H1 (cell line): Measurements from ENCODE around the gene PCCA. TPM values are rescaled to one million over a fixed set of nuclear protein-coding genes. Genes with fewer than 3 reads are reported as not detected.
A peak's percentile ranks its signal among the peaks of the same experiment; 100 is the strongest.

Experiments
- CTCF ChIA-PET: fragments of 300-600 bp; sonication (Branson Sonifier 250); formaldehyde crosslinking; loops from one replicate; lab custom pipeline; 2021; ENCODE audit not compliant: partially characterized antibody; lab: Charles Lee
- POLR2A ChIA-PET: fragments of 300-600 bp; sonication (Branson Sonifier 250); formaldehyde crosslinking; loops from one replicate; lab custom pipeline; 2021; ENCODE audit warnings: inconsistent platforms; ENCODE audit not compliant: partially characterized antibody; lab: Charles Lee
- DNase-seq, 2 experiments: peaks; one replicate each; pipeline versions ENCODE4 v3.0.0 to v3.0.0-alpha.2; 2010 to 2022; ENCODE audit warnings: low spot score in 2 of 2, low read depth in 1 of 2, mixed read lengths in 1 of 2
- FAIRE-seq: peaks from 2 replicates; lab custom pipeline; 2011; peaks lifted over from hg19 to GRCh38; lab: Jason Lieb, UNC
- H2AFZ ChIP-seq: 2 replicates; pipeline ENCODE4 v1.8.1; 2012; ENCODE audit warnings: low read length, inconsistent platforms
- H2AK5ac ChIP-seq: 2 replicates; pipeline ENCODE4 v1.6.1; 2013; ENCODE audit warnings: low read depth, low read length
- H2BK120ac ChIP-seq: replicated peaks from 2 replicates; pipeline ENCODE3; 2013; ENCODE audit warnings: low read depth, low read length, inconsistent platforms
- H2BK12ac ChIP-seq: 2 replicates; pipeline ENCODE4 v1.6.1; 2013; ENCODE audit warnings: low read depth, low read length
- H2BK15ac ChIP-seq: 2 replicates; pipeline ENCODE4 v1.6.1; 2013; ENCODE audit warnings: low read length
- H2BK20ac ChIP-seq: 2 replicates; pipeline ENCODE4 v1.6.1; 2013; ENCODE audit warnings: low read length
- H2BK5ac ChIP-seq: 2 replicates; pipeline ENCODE4 v1.6.1; 2013; ENCODE audit warnings: low read depth, low read length
- H3K14ac ChIP-seq: 2 replicates; pipeline ENCODE4 v1.6.1; 2013; ENCODE audit warnings: inconsistent platforms; ENCODE audit not compliant: insufficient read length
- H3K18ac ChIP-seq: 2 replicates; pipeline ENCODE4 v1.6.1; 2013; ENCODE audit warnings: low read length; ENCODE audit errors: extremely low read depth
- H3K23ac ChIP-seq: 2 replicates; pipeline ENCODE4 v1.6.1; 2013; ENCODE audit warnings: inconsistent platforms; ENCODE audit not compliant: insufficient read length
- H3K23me2 ChIP-seq: 2 replicates; pipeline ENCODE4 v1.6.1; 2013; ENCODE audit warnings: low read depth, low read length
- H3K27ac ChIP-seq: 2 replicates; pipeline ENCODE4 v1.6.1; 2011; ENCODE audit warnings: low read depth, low read length, inconsistent platforms
- H3K27me3 ChIP-seq, 4 experiments: replicated peaks in 1 of 4; 1 replicate in 1 of 4; 2 replicates in 3 of 4; pipeline versions ENCODE4 v1.6.1 to v1.8.1; 2011 to 2013; ENCODE audit warnings: low read length in 3 of 4, mild to moderate bottlenecking in 3 of 4, inconsistent platforms in 2 of 4, mixed read lengths in 2 of 4, moderate library complexity in 1 of 4; ENCODE audit not compliant: control insufficient read depth in 3 of 4, insufficient read depth in 3 of 4; ENCODE audit errors: extremely low read depth in 1 of 4
- H3K36me3 ChIP-seq, 4 experiments: 2 replicates each; pipeline versions ENCODE4 v1.6.1 to v1.8.1; 2011 to 2013; ENCODE audit warnings: mild to moderate bottlenecking in 4 of 4, low read length in 3 of 4, moderate library complexity in 2 of 4, control low read depth in 1 of 4, inconsistent platforms in 1 of 4; ENCODE audit not compliant: insufficient read depth in 4 of 4, control insufficient read depth in 2 of 4
- H3K4ac ChIP-seq: replicated peaks from 2 replicates; pipeline ENCODE3; 2013; ENCODE audit warnings: low read length, low read depth, mixed read lengths, inconsistent platforms; ENCODE audit not compliant: insufficient read length
- H3K4me1 ChIP-seq, 4 experiments: replicated peaks in 1 of 4; 1 replicate in 1 of 4; 2 replicates in 3 of 4; pipeline versions ENCODE4 v1.6.1 to v1.8.1; 2011 to 2013; ENCODE audit warnings: low read length in 3 of 4, inconsistent platforms in 2 of 4, mixed read lengths in 1 of 4; ENCODE audit not compliant: insufficient read depth in 4 of 4, control insufficient read depth in 3 of 4
- H3K4me2 ChIP-seq, 2 experiments: 2 replicates each; pipeline versions ENCODE4 v1.6.1 to v1.8.1; 2011 to 2013; ENCODE audit warnings: low read depth in 2 of 2, low read length in 2 of 2, control low read depth in 1 of 2, inconsistent platforms in 1 of 2, mild to moderate bottlenecking in 1 of 2; ENCODE audit not compliant: insufficient read depth in 1 of 2
- H3K4me3 ChIP-seq, 4 experiments: fragments of 200-600, 300-600 bp in 1 of 4; sonication (generic), shearing (Covaris generic), sonication (Bioruptor Twin) in 1 of 4; 2 replicates each; pipeline versions ENCODE4 v1.5.1 to v1.8.1; 2011 to 2016; ENCODE audit warnings: low read length in 4 of 4, low read depth in 3 of 4, control low read depth in 2 of 4, inconsistent platforms in 2 of 4, mild to moderate bottlenecking in 2 of 4, mixed read lengths in 1 of 4, moderate library complexity in 1 of 4; ENCODE audit not compliant: insufficient read depth in 2 of 4; ENCODE audit errors: extremely low read depth in 1 of 4
- H3K56ac ChIP-seq: replicated peaks from 2 replicates; pipeline ENCODE3; 2013; ENCODE audit warnings: low read depth, mild to moderate bottlenecking, mixed read lengths, low read length, inconsistent platforms; ENCODE audit not compliant: insufficient read length
- H3K79me1 ChIP-seq: 2 replicates; pipeline ENCODE4 v1.6.1; 2013; ENCODE audit warnings: low read depth, low read length, control low read depth
- H3K79me2 ChIP-seq, 2 experiments: 2 replicates each; pipeline versions ENCODE4 v1.6.1 to v1.8.1; 2012 to 2013; ENCODE audit warnings: low read length in 2 of 2, mild to moderate bottlenecking in 2 of 2, inconsistent platforms in 1 of 2; ENCODE audit not compliant: insufficient read depth in 2 of 2, control insufficient read depth in 1 of 2
- H3K9ac ChIP-seq, 4 experiments: replicated peaks in 1 of 4; 1 replicate in 1 of 4; 2 replicates in 3 of 4; pipeline versions ENCODE4 v1.6.1 to v1.8.1; 2011 to 2013; ENCODE audit warnings: low read depth in 3 of 4, low read length in 3 of 4, control low read depth in 2 of 4, mild to moderate bottlenecking in 2 of 4, moderate library complexity in 2 of 4, inconsistent platforms in 1 of 4; ENCODE audit errors: extremely low read depth in 1 of 4
- H3K9me3 ChIP-seq, 2 experiments: 2 replicates each; pipeline versions ENCODE4 v1.6.1 to v1.8.1; 2012 to 2013; ENCODE audit warnings: mild to moderate bottlenecking in 2 of 2, moderate library complexity in 2 of 2, control low read depth in 1 of 2, inconsistent platforms in 1 of 2, low read depth in 1 of 2, low read length in 1 of 2, mixed read lengths in 1 of 2; ENCODE audit not compliant: insufficient read depth in 2 of 2
- H4K20me1 ChIP-seq, 2 experiments: replicated peaks in 1 of 2; 2 replicates each; pipeline versions ENCODE3 to v1.8.1; 2011 to 2013; ENCODE audit warnings: inconsistent platforms in 2 of 2, low read length in 2 of 2, mild to moderate bottlenecking in 1 of 2; ENCODE audit not compliant: insufficient read depth in 2 of 2, control insufficient read depth in 1 of 2
- H4K5ac ChIP-seq: 2 replicates; pipeline ENCODE4 v1.6.1; 2013; ENCODE audit warnings: low read length, low read depth, mixed read lengths, inconsistent platforms; ENCODE audit not compliant: insufficient read length
- H4K8ac ChIP-seq: 2 replicates; pipeline ENCODE4 v1.8.0; 2013; ENCODE audit warnings: mild to moderate bottlenecking, moderate library complexity, low read length, inconsistent platforms; ENCODE audit not compliant: insufficient read depth; ENCODE audit errors: extremely low read depth
- H4K91ac ChIP-seq: replicated peaks from 2 replicates; pipeline ENCODE3; 2013; ENCODE audit warnings: low read length, mixed read lengths, inconsistent platforms; ENCODE audit not compliant: insufficient read length
- BACH1 ChIP-seq: IDR thresholded peaks from 2 replicates; pipeline ENCODE4 v1.6.1; 2012; ENCODE audit warnings: low read length, improper control_type of control experiment
- CTCF ChIP-seq, 3 experiments: IDR thresholded peaks; 1 replicate in 2 of 3; 2 replicates in 1 of 3; pipeline versions ENCODE4 v1.5.1 to v1.6.1; 2011; ENCODE audit warnings: low read length in 3 of 3, mild to moderate bottlenecking in 3 of 3, inconsistent platforms in 2 of 3, low read depth in 1 of 3, moderate library complexity in 1 of 3; ENCODE audit not compliant: insufficient read depth in 1 of 3; ENCODE audit errors: control extremely low read depth in 1 of 3
- FOSL1 ChIP-seq: IDR thresholded peaks from 2 replicates; pipeline ENCODE4 v1.6.1; 2011; ENCODE audit warnings: mild to moderate bottlenecking, low read depth, low read length, moderate library complexity; ENCODE audit not compliant: insufficient read depth
- HDAC2 ChIP-seq, 2 experiments: fragments of 300-600 bp in 1 of 2; sonication (generic) in 1 of 2; IDR thresholded peaks; 2 replicates each; pipeline ENCODE4 v1.6.1; 2011 to 2012; ENCODE audit warnings: low read depth in 2 of 2, low read length in 2 of 2, mild to moderate bottlenecking in 2 of 2, moderate library complexity in 2 of 2, borderline replicate concordance in 1 of 2, inconsistent platforms in 1 of 2
- KDM4A ChIP-seq: IDR thresholded peaks from one replicate; pipeline ENCODE4 v1.7.1; 2012; ENCODE audit warnings: low read depth, mild to moderate bottlenecking, moderate library complexity, low read length, inconsistent platforms; ENCODE audit not compliant: severe bottlenecking
- MAX ChIP-seq: IDR thresholded peaks from 2 replicates; pipeline ENCODE4 v1.6.1; 2012; ENCODE audit warnings: inconsistent platforms
- SP2 ChIP-seq: IDR thresholded peaks from 2 replicates; pipeline ENCODE4 v1.6.1; 2012; ENCODE audit warnings: mild to moderate bottlenecking, low read length, inconsistent platforms
- SRF ChIP-seq: IDR thresholded peaks from 2 replicates; pipeline ENCODE4 v1.6.1; 2011; ENCODE audit warnings: mild to moderate bottlenecking, low read depth, low read length, moderate library complexity
- TAF1 ChIP-seq: IDR thresholded peaks from 2 replicates; pipeline ENCODE4 v1.6.1; 2011; ENCODE audit warnings: mild to moderate bottlenecking, low read depth, low read length
- WGBS, 2 experiments: shearing (Covaris generic) in 1 of 2; methylation state at CpG; one replicate each; pipeline versions ENCODE4 v1.1.6 to v1.1.7; 2013 to 2015; ENCODE audit warnings: low lambda C conversion rate in 2 of 2, mixed read lengths in 2 of 2, inconsistent platforms in 1 of 2, low coverage in 1 of 2, missing lambda C conversion rate in 1 of 2; ENCODE audit not compliant: insufficient replicate concordance in 2 of 2, insufficient coverage in 1 of 2, insufficient read length in 1 of 2; ENCODE audit errors: extremely low coverage in 1 of 2, missing lambda C conversion rate in 1 of 2; 5-methylcytosine and 5-hydroxymethylcytosine counted together
- polyA plus RNA-seq, 7 experiments: library from polyadenylated mRNA; depleted of rRNA in 3 of 7; stranded (reverse) in 5 of 7; unstranded in 2 of 7; fragments of >200 nt in 5 of 7; fragments of 200-250 nt in 2 of 7; gene quantifications; 1 replicate in 5 of 7; 2 replicates in 1 of 7; 4 replicates in 1 of 7; pipeline versions ENCODE4 v1.2.1 to v1.2.3, GENCODE V29; 2011 to 2013; ENCODE audit warnings: missing spikeins in 2 of 7, mixed read lengths in 2 of 7
- total RNA-seq: library from RNA; stranded (reverse); fragmentation: NEBNext Ultra II Directional; extraction: Animal tissue kit (Norgen Biotek cat#: 25700); gene quantifications from 2 replicates; pipeline ENCODE4 v1.2.1, GENCODE V29; 2021

The PCCA gene
- total and polyA plus RNA-seq, 2 of the 8 experiments (the other 6 are each of a cell fraction or from before 2014, with no cell fraction given): 18.4 to 49.8 TPM

GRCh38 chr13:100336795-100337516 lies 248.1 kb downstream of the PCCA start:
- Histone ChIP-seq H4K91ac (no peak overlapping the region), H3K9ac (no peak overlapping the region), H3K9me3 (0 out of 4 replicates have a peak, but pooled peaks cover 0 to 2% of the 10 kb centered on the region in 2 experiments), H3K4ac (no peak overlapping the region), H2BK12ac (no peak overlapping the region), H3K27me3 (no peaks in the 10 kb centered on the region), H3K23ac (no peak overlapping the region), H2BK15ac (no peak overlapping the region), H3K18ac (no peak overlapping the region), H4K5ac (no peak overlapping the region), H3K27ac (no peak overlapping the region), H2AFZ (no peak overlapping the region), H3K4me1 (peaks cover 0 to 2% (median under 1%) of the 10 kb centered on the region in 4 experiments; a peak in 5 of 7 replicates), H3K4me2 (no peak overlapping the region), H2BK120ac (no peak overlapping the region), H2AK5ac (no peak overlapping the region), H2BK20ac (no peak overlapping the region), H3K79me2 (no peaks in the 10 kb centered on the region), H3K56ac (no peak overlapping the region), H3K14ac (no peak overlapping the region), H3K36me3 (peaks cover 0 to 4% (median 2%) of the 10 kb centered on the region in 4 experiments; a peak in 4 of 8 replicates), H4K8ac (no peak overlapping the region), H3K4me3 (no peak overlapping the region), H3K79me1 (no peaks in the 10 kb centered on the region), H4K20me1 (no peaks in the 10 kb centered on the region), H3K23me2 (no peaks in the 10 kb centered on the region), H2BK5ac (no peak overlapping the region)
- ChIA-PET POLR2A (interaction anchor here (0.5 to 1.1 kb wide), 3 partner anchors 9 to 28 kb away, joined by 3 to 4 read pairs (median 4); no protein-coding TSS in a partner anchor), CTCF (interaction anchor here (0.5 to 1.3 kb wide), 4 partner anchors 9 to 681 kb away, joined by 3 to 4 read pairs (median 4); no protein-coding TSS in a partner anchor)
- no peak for FAIRE-seq
- DNase-seq: no peak
- 84% methylated on average over 9 of the region's 9 CpGs; no CpG with 5 or more reads in 1 of the 2 experiments for WGBS, 2 experiments
- TF ChIP-seq TAF1 (no peak), MAX (peak; percentile 38; the same call in 1 of the 2 replicates), FOSL1 (no peak), SP2 (no peak), KDM4A (no peak), BACH1 (no peak), CTCF (IDR thresholded peaks at IDR 0.05; ENCODE audit: control extremely low read depth in 1 of 3, insufficient read depth in 1 of 3, low read depth in 1 of 3, low read length in 3 of 3) (peak in 1 of 3 experiments; percentile 1; a peak in 2 of 4 replicates), SRF (no peak), HDAC2 (IDR thresholded peaks at IDR 0.05; ENCODE audit: borderline replicate concordance in 1 of 2, low read depth in 2 of 2, low read length in 2 of 2) (no peak)
